Neural cell (in vitro differentiated cells): ENCODE measurements around the gene ITPK1.

Experiments used
- EP300 ChIP-seq: fragments of 450-650 bp; conservative IDR thresholded peaks from 2 replicates; pipeline ENCODE4 v1.6.1; 2014; ENCODE audit warnings: antibody characterized with exemption, mild to moderate bottlenecking, moderate library complexity; ENCODE audit not compliant: poor library complexity, severe bottlenecking
- EZH2 ChIP-seq: fragments of 200-600, 300-800 bp; shearing (Covaris generic), sonication (generic); IDR thresholded peaks from 2 replicates; pipeline ENCODE4 v1.6.1; 2014; ENCODE audit warnings: antibody characterized with exemption, low read length, borderline replicate concordance, mild to moderate bottlenecking; ENCODE audit not compliant: insufficient read depth, poor library complexity, severe bottlenecking
- MXI1 ChIP-seq: fragments of 450-650 bp; conservative IDR thresholded peaks from 2 replicates; pipeline ENCODE4 v1.6.1; 2014; ENCODE audit warnings: antibody characterized with exemption, mild to moderate bottlenecking; ENCODE audit not compliant: poor library complexity, severe bottlenecking
- POLR2AphosphoS5 ChIP-seq: IDR thresholded peaks from 2 replicates; pipeline ENCODE4 v1.6.1; 2012
- RAD21 ChIP-seq: fragments of 450-650 bp; conservative IDR thresholded peaks from 2 replicates; pipeline ENCODE4 v1.6.1; 2014; ENCODE audit warnings: antibody characterized with exemption, mild to moderate bottlenecking, moderate library complexity
- TAF1 ChIP-seq: IDR thresholded peaks from 2 replicates; pipeline ENCODE4 v1.6.1; 2012; ENCODE audit warnings: low read depth
- TF ChIP-seq, protein P1 (sequence below): fragments of 450-650 bp; IDR thresholded peaks from 2 replicates; pipeline ENCODE4 v1.5.1; 2014; ENCODE audit warnings: antibody characterized with exemption, mild to moderate bottlenecking, moderate library complexity; ENCODE audit not compliant: poor library complexity, severe bottlenecking
- TF ChIP-seq, protein P2 (sequence below): IDR thresholded peaks from 2 replicates; pipeline ENCODE4 v1.6.1; 2012; ENCODE audit warnings: borderline replicate concordance

DNA sequence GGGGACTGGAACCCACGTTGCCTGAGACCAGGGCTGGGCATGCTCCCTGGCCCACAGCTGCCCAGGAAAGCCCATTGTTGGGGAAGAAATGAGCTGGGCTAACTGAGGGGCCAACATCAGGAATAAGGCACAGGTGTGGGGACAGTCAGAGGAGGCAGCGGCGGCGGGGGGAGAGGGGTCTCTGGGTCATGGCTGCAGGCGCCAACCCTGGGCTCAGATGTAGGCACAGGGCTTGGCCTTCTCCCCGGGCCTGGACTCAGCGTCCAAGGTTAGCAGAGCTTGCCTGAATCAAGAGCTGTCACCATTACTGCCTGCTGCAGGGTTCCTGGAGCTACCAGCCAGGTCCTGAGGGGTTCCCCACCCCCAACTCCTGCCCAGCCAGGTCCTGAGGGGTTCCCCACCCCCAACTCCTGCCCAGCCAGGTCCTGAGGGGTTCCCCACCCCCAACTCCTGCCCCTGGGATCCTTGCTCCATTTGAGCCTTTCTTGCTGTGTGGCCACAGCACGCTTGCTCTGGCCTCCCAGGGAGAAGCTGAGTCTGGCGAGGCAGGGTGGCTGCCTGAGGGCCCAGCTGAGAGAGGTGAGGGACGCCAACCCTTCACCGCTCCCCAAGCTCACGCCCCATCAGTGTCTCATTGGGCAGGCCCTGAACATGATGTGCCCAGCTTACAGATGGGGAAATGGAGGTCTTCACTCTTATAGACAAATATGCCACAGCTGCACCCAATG, 186.6 kb downstream of the ITPK1 start:
- TF ChIP-seq, protein P1, sequence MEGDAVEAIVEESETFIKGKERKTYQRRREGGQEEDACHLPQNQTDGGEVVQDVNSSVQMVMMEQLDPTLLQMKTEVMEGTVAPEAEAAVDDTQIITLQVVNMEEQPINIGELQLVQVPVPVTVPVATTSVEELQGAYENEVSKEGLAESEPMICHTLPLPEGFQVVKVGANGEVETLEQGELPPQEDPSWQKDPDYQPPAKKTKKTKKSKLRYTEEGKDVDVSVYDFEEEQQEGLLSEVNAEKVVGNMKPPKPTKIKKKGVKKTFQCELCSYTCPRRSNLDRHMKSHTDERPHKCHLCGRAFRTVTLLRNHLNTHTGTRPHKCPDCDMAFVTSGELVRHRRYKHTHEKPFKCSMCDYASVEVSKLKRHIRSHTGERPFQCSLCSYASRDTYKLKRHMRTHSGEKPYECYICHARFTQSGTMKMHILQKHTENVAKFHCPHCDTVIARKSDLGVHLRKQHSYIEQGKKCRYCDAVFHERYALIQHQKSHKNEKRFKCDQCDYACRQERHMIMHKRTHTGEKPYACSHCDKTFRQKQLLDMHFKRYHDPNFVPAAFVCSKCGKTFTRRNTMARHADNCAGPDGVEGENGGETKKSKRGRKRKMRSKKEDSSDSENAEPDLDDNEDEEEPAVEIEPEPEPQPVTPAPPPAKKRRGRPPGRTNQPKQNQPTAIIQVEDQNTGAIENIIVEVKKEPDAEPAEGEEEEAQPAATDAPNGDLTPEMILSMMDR = no peak
- TF ChIP-seq POLR2AphosphoS5 (no peak), TAF1 (no peak), EZH2 (no peak), MXI1 (no peak), RAD21 (no peak), EP300 (no peak)
- TF ChIP-seq, protein P2, sequence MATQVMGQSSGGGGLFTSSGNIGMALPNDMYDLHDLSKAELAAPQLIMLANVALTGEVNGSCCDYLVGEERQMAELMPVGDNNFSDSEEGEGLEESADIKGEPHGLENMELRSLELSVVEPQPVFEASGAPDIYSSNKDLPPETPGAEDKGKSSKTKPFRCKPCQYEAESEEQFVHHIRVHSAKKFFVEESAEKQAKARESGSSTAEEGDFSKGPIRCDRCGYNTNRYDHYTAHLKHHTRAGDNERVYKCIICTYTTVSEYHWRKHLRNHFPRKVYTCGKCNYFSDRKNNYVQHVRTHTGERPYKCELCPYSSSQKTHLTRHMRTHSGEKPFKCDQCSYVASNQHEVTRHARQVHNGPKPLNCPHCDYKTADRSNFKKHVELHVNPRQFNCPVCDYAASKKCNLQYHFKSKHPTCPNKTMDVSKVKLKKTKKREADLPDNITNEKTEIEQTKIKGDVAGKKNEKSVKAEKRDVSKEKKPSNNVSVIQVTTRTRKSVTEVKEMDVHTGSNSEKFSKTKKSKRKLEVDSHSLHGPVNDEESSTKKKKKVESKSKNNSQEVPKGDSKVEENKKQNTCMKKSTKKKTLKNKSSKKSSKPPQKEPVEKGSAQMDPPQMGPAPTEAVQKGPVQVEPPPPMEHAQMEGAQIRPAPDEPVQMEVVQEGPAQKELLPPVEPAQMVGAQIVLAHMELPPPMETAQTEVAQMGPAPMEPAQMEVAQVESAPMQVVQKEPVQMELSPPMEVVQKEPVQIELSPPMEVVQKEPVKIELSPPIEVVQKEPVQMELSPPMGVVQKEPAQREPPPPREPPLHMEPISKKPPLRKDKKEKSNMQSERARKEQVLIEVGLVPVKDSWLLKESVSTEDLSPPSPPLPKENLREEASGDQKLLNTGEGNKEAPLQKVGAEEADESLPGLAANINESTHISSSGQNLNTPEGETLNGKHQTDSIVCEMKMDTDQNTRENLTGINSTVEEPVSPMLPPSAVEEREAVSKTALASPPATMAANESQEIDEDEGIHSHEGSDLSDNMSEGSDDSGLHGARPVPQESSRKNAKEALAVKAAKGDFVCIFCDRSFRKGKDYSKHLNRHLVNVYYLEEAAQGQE = no peak
